ENCODE measurements around the gene IL2RA.

- no peak for TF ChIP-seq CTCF (IDR thresholded peaks at IDR 0.05; ENCODE audit: low read length)
- no peak for TF ChIP-seq EZH2 (IDR thresholded peaks at IDR 0.05; ENCODE audit: borderline replicate concordance, low read length)
These were observed 8.9 kb downstream of the IL2RA start for GRCh38 chr10:6053303-6053702.
